IPS DF 4.7 (cell line): ENCODE results near the gene TCF3.
A peak's percentile ranks its signal among the peaks of the same experiment; 100 is the strongest.

Experiments used
- DNase-seq: peaks from one replicate; pipeline ENCODE4 v3.0.0-alpha.2; 2013; ENCODE audit warnings: low spot score; ENCODE audit errors: extremely low read depth

Gene TCF3

GRCh38 chr19:1631557-1632100 lies 20.8 kb downstream of the TCF3 start:
- DNase-seq = no peak

DNA sequence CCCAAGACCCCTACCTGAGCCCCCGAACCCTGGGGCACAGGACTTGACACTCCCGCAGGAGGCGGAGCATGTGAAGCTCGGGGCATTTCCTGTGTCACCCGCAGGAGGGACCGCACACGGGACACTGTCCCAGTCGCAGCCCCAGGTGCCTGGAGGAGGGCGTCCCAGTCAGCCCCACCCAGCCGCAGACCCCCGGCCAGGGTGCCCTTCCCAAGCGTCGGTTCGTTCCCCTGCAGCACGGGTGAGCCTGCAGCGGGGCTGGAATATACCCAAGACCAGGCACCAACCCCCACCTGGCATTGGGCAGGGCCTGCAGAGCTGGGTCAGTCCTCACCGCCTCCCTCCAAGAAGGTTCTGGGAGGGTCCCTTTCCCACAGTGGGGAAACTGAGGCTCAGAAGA lies 21.6 kb downstream of the TCF3 start:
- DNase-seq = no peak

DNA sequence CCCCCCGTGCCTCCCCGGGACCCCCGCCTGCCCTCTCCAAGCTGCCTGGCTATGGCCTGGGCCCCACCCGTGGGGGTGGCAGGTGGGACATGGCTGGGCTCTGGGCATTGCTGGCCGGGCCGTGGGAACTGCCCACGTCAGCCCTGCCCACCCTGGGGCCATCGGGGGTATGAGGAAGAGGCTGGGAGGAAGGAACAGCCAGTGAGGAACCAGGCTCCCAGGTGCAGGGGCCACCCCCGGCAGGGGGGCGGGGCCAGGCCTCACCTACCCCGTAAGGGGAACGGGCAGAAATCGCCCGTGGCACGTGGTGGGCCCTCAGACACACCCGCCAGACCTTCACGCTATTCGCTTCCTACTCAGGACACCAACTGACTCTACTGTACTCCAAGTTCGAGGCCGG lies 22.4 kb downstream of the TCF3 start:
- DNase-seq = no peak

DNA sequence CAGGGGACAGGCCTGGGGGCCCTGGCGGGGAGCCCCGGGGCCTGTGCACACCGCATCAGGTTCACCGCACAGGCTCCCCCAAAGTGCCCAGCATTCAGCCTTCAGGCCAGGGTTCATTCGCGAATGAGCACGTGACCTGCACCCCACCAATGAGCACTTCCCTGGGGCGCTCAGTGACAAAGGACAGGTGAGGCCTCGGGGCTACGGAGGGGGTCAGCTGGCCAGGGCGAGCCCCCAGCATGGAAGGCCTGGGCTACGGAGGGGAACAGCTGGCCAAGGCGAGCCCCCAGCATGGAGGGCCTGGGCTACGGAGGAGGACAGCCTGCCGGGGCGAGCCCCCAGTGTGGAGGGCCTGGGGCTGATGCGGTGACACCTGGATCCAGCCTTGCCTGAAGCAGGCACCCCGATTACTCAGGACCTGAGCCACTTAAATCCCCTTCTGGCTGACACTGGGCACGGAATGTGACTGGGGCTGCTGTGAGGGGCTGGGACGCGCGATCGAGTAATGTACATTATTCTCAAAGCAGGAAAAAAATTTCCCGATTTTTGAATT lies 23.1 kb downstream of the TCF3 start:
- no peak for DNase-seq

GRCh38 chr19:1627194-1627593 lies 25.2 kb downstream of the TCF3 start:
- DNase-seq = no peak

DNA sequence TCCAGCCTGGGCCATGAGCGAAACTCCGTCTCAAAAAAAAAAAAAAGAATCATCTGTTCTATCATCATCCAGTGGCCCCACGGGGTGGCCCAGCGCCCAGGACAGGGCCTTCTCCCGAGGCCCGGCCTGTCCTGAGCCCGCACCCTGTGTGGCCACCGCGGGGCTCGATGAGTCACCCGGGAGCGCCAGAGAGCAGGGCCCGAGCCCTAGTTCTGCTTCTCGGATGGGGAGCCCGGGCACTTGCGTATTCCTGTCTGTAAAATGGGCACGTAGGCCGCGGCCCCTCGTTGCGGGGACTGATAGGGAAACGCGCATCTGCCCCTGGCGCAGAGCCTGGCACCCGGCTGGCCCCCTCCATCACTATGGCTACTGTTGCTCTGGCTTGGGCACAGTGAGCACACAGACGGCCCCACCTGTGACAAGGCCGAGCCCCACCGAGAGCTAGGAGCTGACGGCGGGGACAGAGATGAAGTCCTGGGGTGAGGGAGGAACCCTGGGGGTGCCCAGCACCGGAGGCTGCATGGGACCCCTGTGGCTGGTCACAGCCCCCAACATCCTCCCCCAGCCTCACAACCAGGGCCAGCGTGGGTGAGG lies 25.9 kb downstream of the TCF3 start:
- DNase-seq = no peak

- peak; percentile 36 for DNase-seq
Observed at GRCh38 chr19:1624458-1624857, 28.0 kb downstream of the TCF3 start.

- DNase-seq = no peak
Observed at GRCh38 chr19:1622541-1622940, 29.9 kb downstream of the TCF3 start.

DNA sequence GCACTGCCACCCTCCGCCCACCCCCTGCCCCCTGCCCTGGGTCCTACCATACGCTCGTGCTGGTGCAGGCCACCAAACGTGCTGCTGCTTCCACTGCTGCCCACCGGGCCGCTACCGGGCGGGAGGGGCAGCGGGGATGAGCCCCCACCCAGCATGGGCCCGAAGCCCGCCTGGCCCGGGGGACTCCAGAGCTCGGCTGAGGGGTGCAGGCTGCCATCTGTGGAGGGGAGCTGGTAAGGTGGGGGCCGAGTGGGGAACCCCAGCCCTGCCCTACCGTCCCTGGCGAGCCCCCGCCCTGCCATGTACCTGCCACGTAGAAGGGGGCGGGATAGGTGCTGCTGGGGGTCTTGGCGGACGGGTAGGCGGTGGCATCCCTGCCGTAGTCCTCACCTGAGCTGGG lies 30.4 kb downstream of the TCF3 start:
- DNase-seq = no peak

DNA sequence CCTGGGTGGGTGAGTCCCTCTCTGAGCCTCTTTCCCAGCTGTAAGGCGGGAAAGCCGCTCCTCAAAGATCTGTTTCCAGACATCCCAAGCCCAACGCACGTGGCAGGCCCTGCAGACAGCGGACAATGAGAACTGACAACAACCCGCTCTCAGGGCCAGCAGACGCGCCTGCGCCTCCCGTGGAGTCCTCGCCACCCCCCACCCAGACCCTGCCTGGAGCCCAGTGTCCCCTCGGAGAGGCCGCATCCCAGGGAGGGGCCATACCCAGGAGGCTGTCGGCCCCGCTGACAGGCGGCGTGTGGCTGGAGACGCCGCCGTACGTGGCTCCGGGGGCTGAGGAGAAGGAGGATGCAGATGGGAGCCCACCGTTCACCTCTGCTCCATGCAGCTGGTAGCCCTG lies 30.8 kb downstream of the TCF3 start:
- no peak for DNase-seq

GRCh38 chr19:1621021-1621420 lies 31.4 kb downstream of the TCF3 start:
- DNase-seq = no peak

GRCh38 chr19:1620502-1620901 lies 31.9 kb downstream of the TCF3 start:
- no peak for DNase-seq

- DNase-seq = no peak
Observed at GRCh38 chr19:1619703-1620102, 32.7 kb downstream of the TCF3 start.

GRCh38 chr19:1619094-1619439 lies 33.3 kb downstream of the TCF3 start:
- DNase-seq = no peak

- DNase-seq = peak; percentile 16
Observed at GRCh38 chr19:1618157-1619093, 34.0 kb downstream of the TCF3 start.

GRCh38 chr19:1616875-1617274 lies 35.5 kb downstream of the TCF3 start:
- no peak for DNase-seq

GRCh38 chr19:1616396-1616795 lies 36.0 kb downstream of the TCF3 start:
- no peak for DNase-seq

DNA sequence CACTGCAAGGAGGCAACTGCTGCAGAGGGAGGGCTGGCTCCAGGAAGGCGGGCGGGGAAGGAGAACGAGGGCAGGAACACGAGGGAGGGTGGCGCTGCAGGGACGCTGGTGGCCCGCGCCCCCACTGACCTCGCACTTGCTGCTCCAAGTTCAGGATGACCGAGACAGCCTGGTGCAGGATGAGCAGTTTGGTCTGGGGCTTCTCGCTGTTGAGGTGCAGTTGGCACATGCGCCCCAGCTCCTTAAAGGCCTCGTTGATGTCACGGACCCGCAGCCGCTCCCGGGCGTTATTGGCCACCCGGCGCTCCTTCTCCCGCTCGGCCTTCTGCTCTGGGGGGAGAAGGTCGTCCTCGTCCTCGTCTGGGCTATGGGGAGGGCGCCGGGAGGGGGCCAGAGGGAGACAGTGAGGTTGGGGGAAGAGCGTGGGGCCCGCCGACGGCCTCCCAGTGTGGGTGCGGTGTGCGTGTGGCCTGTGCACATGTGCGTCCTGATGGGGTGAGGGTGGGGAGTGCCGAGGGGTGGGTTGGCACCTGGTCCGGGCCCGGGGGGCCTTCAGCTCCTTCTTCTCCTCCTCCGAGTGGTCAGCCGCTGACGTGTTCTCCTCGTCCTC lies 37.2 kb downstream of the TCF3 start:
- no peak for DNase-seq

- no peak for DNase-seq
Observed at GRCh38 chr19:1613808-1614570, 38.4 kb downstream of the TCF3 start.

DNA sequence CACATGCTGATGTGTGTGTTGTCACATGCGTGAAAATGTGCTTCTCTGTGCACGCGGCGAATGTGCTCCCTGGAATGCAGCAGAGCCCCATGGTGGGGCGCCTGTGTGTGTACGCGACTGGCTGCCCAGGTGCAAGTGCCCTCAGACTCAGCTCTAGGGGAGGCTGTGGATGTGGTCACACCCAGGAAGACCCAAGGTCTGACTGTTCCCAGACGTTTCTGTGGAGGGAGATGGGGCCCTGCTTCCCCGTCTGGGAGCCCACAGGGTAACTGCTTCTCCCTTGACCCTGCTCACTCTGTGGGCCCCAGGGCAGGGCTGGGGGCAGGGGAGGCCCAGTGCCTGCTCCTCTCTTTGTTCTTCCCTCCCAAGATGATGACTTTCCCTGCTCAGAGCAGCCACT lies 39.3 kb downstream of the TCF3 start:
- no peak for DNase-seq
